ENCODE measurements around the gene CEP112.
"Not testable (repeated sequence)": the region's sequence is repeated elsewhere in the genome, so short reads cannot be mapped to it uniquely, and the experiment has no call there.

CEP112 gene

GRCh38 chr17:65867014-65867413 is 324.9 kb downstream of the CEP112 start:
- DNase-seq: no peak

GRCh38 chr17:65865715-65866425 is 326.1 kb downstream of the CEP112 start:
- DNase-seq: no peak

- DNase-seq: no peak
These were observed 327.5 kb downstream of the CEP112 start for GRCh38 chr17:65864394-65864793.

GRCh38 chr17:65857718-65858117 is 334.2 kb downstream of the CEP112 start:
- DNase-seq: no peak

- DNase-seq: no peak
These were observed 335.1 kb downstream of the CEP112 start for GRCh38 chr17:65856865-65857264.

- DNase-seq: no peak
These were observed 336.3 kb downstream of the CEP112 start for GRCh38 chr17:65855675-65856074.

- DNase-seq: no peak
These were observed 336.7 kb downstream of the CEP112 start for GRCh38 chr17:65855245-65855644.

GRCh38 chr17:65853816-65854215 is 338.1 kb downstream of the CEP112 start:
- no peak for DNase-seq

- DNase-seq: no peak
These were observed 339.0 kb downstream of the CEP112 start for GRCh38 chr17:65852911-65853310.

- DNase-seq: no peak
These were observed 339.8 kb downstream of the CEP112 start for GRCh38 chr17:65851965-65852736.

GRCh38 chr17:65850486-65850885 is 341.4 kb downstream of the CEP112 start:
- no peak for DNase-seq

- DNase-seq: no peak
These were observed 343.2 kb downstream of the CEP112 start for GRCh38 chr17:65848751-65849150.

GRCh38 chr17:65841089-65841488 is 350.8 kb downstream of the CEP112 start:
- no peak for DNase-seq

GRCh38 chr17:65837232-65837631 is 354.7 kb downstream of the CEP112 start:
- not testable (repeated sequence) for DNase-seq

- no peak for DNase-seq
These were observed 358.7 kb downstream of the CEP112 start for GRCh38 chr17:65833214-65833613.

- no peak for DNase-seq
These were observed 361.6 kb downstream of the CEP112 start for GRCh38 chr17:65830356-65830755.

GRCh38 chr17:65826577-65826976 is 365.4 kb downstream of the CEP112 start:
- not testable (repeated sequence) for DNase-seq

GRCh38 chr17:65824901-65825300 is 367.0 kb downstream of the CEP112 start:
- no peak for DNase-seq

- DNase-seq: no peak
These were observed 368.2 kb downstream of the CEP112 start for GRCh38 chr17:65823713-65824112.

GRCh38 chr17:65820811-65821210 is 371.1 kb downstream of the CEP112 start:
- DNase-seq: no peak

GRCh38 chr17:65820306-65820705 is 371.6 kb downstream of the CEP112 start:
- DNase-seq: no peak

- DNase-seq: no peak
These were observed 372.1 kb downstream of the CEP112 start for GRCh38 chr17:65819810-65820209.

- DNase-seq: no peak
These were observed 374.0 kb downstream of the CEP112 start for GRCh38 chr17:65817951-65818350.

- no peak for DNase-seq
These were observed 377.5 kb downstream of the CEP112 start for GRCh38 chr17:65814418-65814817.

Data from stimulated activated CD4-positive, alpha-beta T cell treated with anti-CD3 and anti-CD28 coated beads, Interleukin-4, amount 100 ng/mL, for 4 hours (primary cell).